K562 (cell line): ENCODE data around the gene SLC30A1. TPM values are rescaled to one million over a fixed set of nuclear protein-coding genes. Genes with fewer than 3 reads are reported as not detected.

ENCODE experiments used
- ELF1 ChIP-seq: fragments of 200-800 bp; sonication (Bioruptor generic); IDR thresholded peaks from 2 replicates; pipeline ENCODE4 v1.6.1; 2016; ENCODE audit warnings: missing genetic modification characterization, missing compliant biosample characterization
- ELK3 ChIP-seq: fragments of 450-650 bp; formaldehyde crosslinking; IDR thresholded peaks from 2 replicates; pipeline ENCODE4 v1.4.0; 2020; ENCODE audit warnings: mild to moderate bottlenecking
- EP300 ChIP-seq: IDR thresholded peaks from 2 replicates; pipeline ENCODE4 v1.6.1; 2012; ENCODE audit warnings: low read length, improper control_type of control experiment
- GTF2F1 ChIP-seq: IDR thresholded peaks from 2 replicates; pipeline ENCODE4 v1.6.1; 2011; ENCODE audit warnings: low read depth, low read length, improper control_type of control experiment
- HBP1 ChIP-seq: fragments of 450-650 bp; formaldehyde crosslinking; IDR thresholded peaks from 2 replicates; pipeline ENCODE4 v1.4.0; 2022; ENCODE audit warnings: missing genetic modification characterization
- NCOA2 ChIP-seq, 2 experiments: fragments of 450-650 bp; IDR thresholded peaks; 2 replicates each; pipeline ENCODE4 v1.6.1; 2018; ENCODE audit warnings: mild to moderate bottlenecking in 2 of 2, moderate library complexity in 1 of 2; ENCODE audit not compliant: partially characterized antibody in 2 of 2
- NCOR1 ChIP-seq: fragments of 450-650 bp; IDR thresholded peaks from 2 replicates; pipeline ENCODE4 v1.6.1; 2016; ENCODE audit warnings: mild to moderate bottlenecking, moderate library complexity
- RHOXF2B ChIP-seq: fragments of 250-450 bp; sonication (Bioruptor Pico); conservative IDR thresholded peaks from 2 replicates; pipeline ENCODE4 v1.5.1; 2021
- SMC3 ChIP-seq: conservative IDR thresholded peaks from 2 replicates; pipeline ENCODE4 v1.6.1; 2011; ENCODE audit warnings: low read depth, low read length, improper control_type of control experiment; ENCODE audit not compliant: insufficient read depth
- STAT6 ChIP-seq: sonication (generic); formaldehyde crosslinking; IDR thresholded peaks from 2 replicates; pipeline ENCODE4 v1.8.1; 2023; ENCODE audit warnings: mild to moderate bottlenecking, missing genetic modification reagents
- TBP ChIP-seq: optimal IDR thresholded peaks from 2 replicates; pipeline ENCODE3; 2011; ENCODE audit warnings: low read depth, low read length, improper control_type of control experiment
- TRIM28 ChIP-seq: fragments of 450-650 bp; IDR thresholded peaks from 2 replicates; pipeline ENCODE4 v1.6.1; 2017
- ZNF12 ChIP-seq: sonication (generic); formaldehyde crosslinking; IDR thresholded peaks from 2 replicates; pipeline ENCODE4 v1.4.0; 2020; ENCODE audit warnings: mild to moderate bottlenecking, missing genetic modification reagents
- ZNF318 ChIP-seq, 2 experiments: fragments of 450-650 bp; IDR thresholded peaks; 2 replicates each; pipeline ENCODE4 v1.6.1; 2016; ENCODE audit warnings: mild to moderate bottlenecking in 2 of 2, borderline replicate concordance in 1 of 2, low read depth in 1 of 2, moderate library complexity in 1 of 2
- polyA plus RNA-seq, 8 experiments: library from polyadenylated mRNA; depleted of rRNA in 4 of 8; stranded (reverse) in 5 of 8; unstranded in 3 of 8; fragments of >200 nt; fragmentation: Nextera tagmentation in 2 of 8; fragmentation: Illumina TruSeq in 1 of 8; extraction: Ambion mirVana in 2 of 8; extraction: Trizol in 1 of 8; gene quantifications; 2 replicates each; pipeline versions ENCODE4 v1.2.1 to v1.2.3, GENCODE V29; 2011 to 2014; ENCODE audit warnings: inconsistent platforms in 1 of 8, missing spikeins in 1 of 8
- total RNA-seq, 7 experiments: library from RNA; depleted of rRNA in 6 of 7; stranded (reverse); fragments of >200 nt in 6 of 7; fragmentation: Illumina TruSeq in 2 of 7; extraction: Trizol in 2 of 7; gene quantifications; 2 replicates each; pipeline versions ENCODE4 v1.2.1 to v1.2.3, GENCODE V29; 2011 to 2021; ENCODE audit warnings: low replicate concordance in 1 of 7

The SLC30A1 gene
- total and polyA plus RNA-seq, 9 of the 15 experiments (the other 6 are each of a cell fraction or from before 2014, with no cell fraction given) = 4.1 to 14.4 (median 6.6) TPM

- TF ChIP-seq ZNF318 (IDR thresholded peaks at IDR 0.05; ENCODE audit: borderline replicate concordance in 1 of 2, low read depth in 1 of 2) (peak in 1 of 2 experiments; percentile 97; a peak in 2 of 4 replicates), TRIM28 (peak; percentile 79), GTF2F1 (0 out of 2 replicates have a peak, but pooled peaks have one; percentile 66), NCOA2 (IDR thresholded peaks at IDR 0.05; ENCODE audit: partially characterized antibody in 2 of 2) (no peak), SMC3 (no peak), EP300 (peak; percentile 89), NCOR1 (peak; percentile 80), HBP1 (CRISPR knock-in tag) (peak; percentile 80; the same call in 1 of the 2 replicates), TBP (peak; percentile 87), ELF1 (tag) (peak; percentile 71; the same call in 1 of the 2 replicates), STAT6 (CRISPR knock-in tag) (no peak), RHOXF2B (peak; percentile 94), ELK3 (CRISPR knock-in tag) (no peak), ZNF12 (CRISPR knock-in tag) (no peak)
These were observed 34.4 kb upstream of the SLC30A1 start (continued) for GRCh38 chr1:211613108-211613947.
